Activated naive CD8-positive, alpha-beta T cell treated with anti-CD3 and anti-CD28 coated beads, Interleukin-2, amount 10 ng/mL, durations not matched to agents 7 days and 5 days (primary cell): Measurements from ENCODE around the gene ACTA1. TPM values are rescaled to one million over a fixed set of nuclear protein-coding genes. Genes with fewer than 3 reads are reported as not detected.
A peak's percentile ranks its signal among the peaks of the same experiment; 100 is the strongest.
"Not testable (repeated sequence)": the region's sequence is repeated elsewhere in the genome, so short reads cannot be mapped to it uniquely, and the experiment has no call there.

ENCODE experiments used
- ATAC-seq: fragments of 150-1000 bp; cut with Tn5 transposase; one replicate; pipeline ENCODE4 v1.10.0; 2021; ENCODE audit warnings: low read depth, moderate library complexity
- POLR2A ChIA-PET: fragments of 350-600 bp; sonication (Branson Sonifier 250); formaldehyde crosslinking; loops from one replicate; lab custom pipeline; 2021; ENCODE audit warnings: antibody characterized with exemption; lab: Charles Lee
- DNase-seq: peaks from one replicate; pipeline ENCODE4 v3.0.0; 2021
- H3K27ac Mint-ChIP-seq: one replicate; pipeline ENCODE4 v1.8.0; 2022; ENCODE audit warnings: mild to moderate bottlenecking, mixed read lengths
- H3K27me3 Mint-ChIP-seq: one replicate; pipeline ENCODE4 v1.8.0; 2022; ENCODE audit warnings: mild to moderate bottlenecking, moderate library complexity, mixed read lengths
- H3K36me3 Mint-ChIP-seq: one replicate; pipeline ENCODE4 v1.8.0; 2021; ENCODE audit warnings: mild to moderate bottlenecking, mixed read lengths
- H3K4me1 Mint-ChIP-seq: one replicate; pipeline ENCODE4 v1.8.0; 2021; ENCODE audit warnings: mixed read lengths
- H3K4me3 Mint-ChIP-seq: one replicate; pipeline ENCODE4 v1.8.0; 2022; ENCODE audit warnings: mild to moderate bottlenecking, moderate library complexity, mixed read lengths
- H3K9me3 Mint-ChIP-seq: one replicate; pipeline ENCODE4 v1.8.0; 2021; ENCODE audit warnings: mixed read lengths
- total RNA-seq, 2 experiments: library from RNA; stranded (reverse); gene quantifications; one replicate each; pipeline ENCODE4 v1.2.3, GENCODE V29; 2021

ACTA1 gene
- total RNA-seq = not detected

DNA sequence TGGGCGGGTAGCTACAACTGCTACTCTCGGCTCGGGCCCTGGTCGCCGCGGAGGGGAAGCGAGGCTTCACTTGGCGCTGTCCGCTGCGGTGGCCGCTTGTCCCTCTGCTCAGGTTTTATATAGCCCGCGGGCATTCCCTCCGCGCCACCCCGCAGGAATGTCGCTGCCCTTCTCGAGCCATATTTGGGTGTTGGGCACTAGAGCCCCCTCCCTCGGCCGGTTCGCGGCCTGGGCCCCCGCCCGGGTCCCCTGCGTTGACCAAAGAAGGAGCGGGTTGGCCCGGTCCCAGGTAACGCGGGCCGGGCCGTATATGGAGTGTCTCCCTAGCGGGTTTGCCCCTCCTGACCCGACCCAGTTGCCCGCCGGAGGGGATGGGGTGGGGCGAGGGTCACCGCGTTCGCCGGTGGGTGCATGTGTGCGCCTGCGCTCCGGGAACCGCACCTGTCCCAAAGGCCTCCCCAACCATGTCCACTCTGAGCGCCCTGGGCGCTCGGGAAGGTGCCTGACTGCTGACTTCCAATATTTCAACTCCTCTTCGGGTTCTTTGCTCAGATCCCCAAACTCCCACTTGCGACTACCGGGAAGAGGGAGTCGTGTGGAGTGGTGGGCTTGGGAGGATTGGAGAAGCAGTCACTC, at the start of gene ACTA1:
Gene ACTA1, minus strand, starts transcription at position 90 of the 636 bp plus-strand sequence. CDS start 979 bp downstream, outside the sequence.
- H3K27me3 Mint-ChIP-seq = peaks cover 72% of the 10 kb centered on the region
- no peak within 1 kb of the TSS for H3K27ac Mint-ChIP-seq
- no peak within 1 kb of the TSS for H3K4me3 Mint-ChIP-seq
- H3K9me3 Mint-ChIP-seq = no peaks in the 10 kb centered on the region
- H3K36me3 Mint-ChIP-seq = peaks cover 10% of the 10 kb centered on the region
- peak; percentile 34 for DNase-seq
- ATAC-seq = no peak
- peaks cover 12% of the 10 kb centered on the region for H3K4me1 Mint-ChIP-seq
- POLR2A ChIA-PET = interaction anchor here (1.1 kb wide), 1 partner anchor 15 kb away, joined by 3 read pairs; no protein-coding TSS in a partner anchor

DNA sequence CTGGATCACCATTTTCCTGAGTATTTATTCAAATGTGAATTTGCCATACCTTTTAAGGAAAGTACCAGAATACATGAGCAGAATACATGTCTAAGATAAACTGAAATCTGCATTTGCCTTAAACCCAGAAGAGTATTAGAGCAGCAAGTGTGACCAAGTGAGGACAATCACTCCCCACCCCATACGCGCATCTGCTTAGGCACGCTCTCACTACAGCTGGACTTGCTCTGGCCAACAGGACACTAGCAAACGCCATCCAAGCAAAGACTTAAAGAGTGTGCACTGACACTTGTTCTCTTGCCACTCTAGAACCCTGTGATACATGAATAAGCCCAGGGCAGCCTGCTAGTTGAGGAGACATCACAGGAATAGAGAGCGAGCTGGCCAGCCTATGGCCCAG, 48.6 kb upstream of the ACTA1 start:
- POLR2A ChIA-PET = interaction anchor here (0.6 to 1.7 kb wide), 3 partner anchors 26 to 224 kb away, joined by 3 to 4 read pairs (median 4); partner anchors contain the start of genes NUP133 and RAB4A
- Mint-ChIP-seq H3K4me3 (no peak overlapping the region), H3K27ac (no peak overlapping the region), H3K9me3 (no peaks in the 10 kb centered on the region), H3K36me3 (peaks cover 25% of the 10 kb centered on the region), H3K4me1 (peaks cover 9% of the 10 kb centered on the region), H3K27me3 (no peaks in the 10 kb centered on the region)
- ATAC-seq (no peak), DNase-seq (no peak)

DNA sequence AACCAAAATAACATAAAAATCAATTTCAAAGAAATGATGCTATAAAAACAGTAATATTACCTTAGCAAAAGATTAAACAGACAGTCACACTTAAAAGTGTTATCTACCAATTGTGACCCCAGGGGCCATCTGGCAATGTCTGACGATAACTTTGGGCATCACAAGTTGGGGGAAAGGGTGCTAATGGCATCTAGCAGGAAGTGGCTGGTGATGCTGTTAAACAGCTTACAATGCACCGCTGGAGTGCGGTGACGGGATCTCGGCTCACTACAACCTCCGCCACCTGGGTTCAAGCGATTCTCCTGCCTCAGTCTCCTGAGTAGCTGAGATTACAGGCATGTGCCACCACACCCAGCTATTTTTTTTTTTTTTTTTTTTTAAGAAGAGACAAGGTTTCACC, 46.6 kb upstream of the ACTA1 start:
- DNase-seq = no peak
- Mint-ChIP-seq H3K4me3 (no peak overlapping the region), H3K4me1 (peaks cover 9% of the 10 kb centered on the region), H3K36me3 (peaks cover 18% of the 10 kb centered on the region), H3K27ac (no peak overlapping the region), H3K27me3 (no peaks in the 10 kb centered on the region), H3K9me3 (no peaks in the 10 kb centered on the region)
- POLR2A ChIA-PET = interaction anchor here (0.7 to 1.6 kb wide), 2 partner anchors 28 to 137 kb away, joined by 3 to 4 read pairs; partner anchors contain the start of genes CCSAP and NUP133
- no peak for ATAC-seq

DNA sequence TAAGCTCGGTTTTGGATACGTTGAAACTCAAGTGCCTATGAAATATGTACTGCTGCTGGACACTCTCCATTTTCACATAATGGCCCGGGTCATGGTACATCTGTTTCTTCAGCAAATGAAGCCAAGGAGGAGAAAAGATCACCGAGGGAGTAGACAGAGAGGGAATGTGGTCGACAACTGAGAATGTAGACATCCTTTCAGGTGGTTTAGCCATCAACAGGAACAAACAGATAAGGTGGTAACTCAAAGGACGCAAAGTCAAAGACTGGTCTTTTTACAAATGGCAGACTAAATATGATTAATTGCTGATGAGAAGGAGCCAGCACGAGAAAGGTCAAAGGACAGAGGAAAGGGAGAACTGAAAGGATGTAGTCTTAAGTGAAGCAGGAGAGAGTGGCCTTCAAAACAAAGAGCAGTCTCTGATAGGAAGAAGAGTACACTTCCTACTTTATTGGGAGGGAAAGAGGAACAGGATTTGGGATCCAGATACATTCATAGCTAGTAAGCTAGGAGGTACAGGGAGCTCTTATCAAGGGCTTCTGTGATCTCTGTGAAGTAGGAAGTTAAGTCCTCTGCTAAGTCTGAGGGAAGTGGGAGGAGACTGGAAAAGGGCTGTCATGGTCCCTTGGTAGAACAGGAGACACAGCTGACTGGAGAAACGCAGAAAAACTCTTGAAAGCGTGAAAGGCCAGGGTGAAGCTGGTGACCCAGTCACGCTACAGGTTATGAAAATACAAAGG, 45.9 kb upstream of the ACTA1 start:
- Mint-ChIP-seq H3K27ac (no peak overlapping the region), H3K27me3 (no peaks in the 10 kb centered on the region), H3K9me3 (no peaks in the 10 kb centered on the region), H3K4me1 (peaks cover 9% of the 10 kb centered on the region), H3K36me3 (peaks cover 22% of the 10 kb centered on the region), H3K4me3 (no peak overlapping the region)
- POLR2A ChIA-PET = interaction anchor here (0.7 to 1.6 kb wide), 2 partner anchors 28 to 137 kb away, joined by 3 to 4 read pairs; partner anchors contain the start of genes CCSAP and NUP133
- no peak for DNase-seq
- ATAC-seq = no peak

DNA sequence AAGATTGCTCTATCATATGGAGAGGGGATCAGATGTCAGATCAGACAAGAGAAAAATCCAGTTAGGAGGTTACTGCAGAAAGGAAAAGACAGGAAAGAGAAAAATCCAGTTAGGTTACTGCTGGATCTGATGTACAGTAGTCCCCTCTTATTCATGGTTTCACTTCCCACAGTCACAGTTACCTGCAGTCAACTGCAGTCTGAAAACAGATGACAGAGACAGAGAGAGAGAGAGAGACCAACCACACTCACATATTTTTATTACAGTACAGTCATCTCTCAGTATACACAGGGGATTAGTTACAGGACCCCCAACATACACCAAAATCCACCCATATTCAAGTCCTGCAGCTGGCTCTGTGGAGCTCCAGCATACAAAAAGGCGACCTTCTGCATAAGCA, 45.0 kb upstream of the ACTA1 start:
- no peaks in the 10 kb centered on the region for H3K9me3 Mint-ChIP-seq
- no peak overlapping the region for H3K27ac Mint-ChIP-seq
- no peak overlapping the region for H3K4me3 Mint-ChIP-seq
- H3K36me3 Mint-ChIP-seq = peaks cover 24% of the 10 kb centered on the region
- H3K27me3 Mint-ChIP-seq = no peaks in the 10 kb centered on the region
- H3K4me1 Mint-ChIP-seq = peaks cover 9% of the 10 kb centered on the region
- DNase-seq (no peak), ATAC-seq (no peak)
- POLR2A ChIA-PET = interaction anchor here (1.6 kb wide), 1 partner anchor 29 kb away, joined by 3 read pairs; the partner anchor contains the start of gene NUP133

DNA sequence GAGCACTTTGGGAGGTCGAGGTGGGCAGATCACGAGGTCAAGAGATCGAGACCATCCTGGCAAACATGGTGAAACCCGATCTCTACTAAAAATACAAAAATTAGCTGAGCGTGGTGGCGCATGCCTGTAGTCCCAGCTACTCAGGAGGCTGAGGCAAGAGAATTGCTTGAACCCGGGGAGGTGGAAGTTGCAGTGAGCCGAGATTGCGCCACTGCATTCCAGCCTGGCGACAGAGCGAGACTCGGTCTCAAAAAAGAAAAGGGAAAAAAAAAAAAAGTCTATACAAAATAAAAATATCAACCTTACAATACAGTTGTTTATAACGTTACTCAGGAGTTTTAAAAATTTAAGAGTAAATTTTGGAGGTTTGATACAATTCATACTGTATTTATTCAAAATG, 42.0 kb upstream of the ACTA1 start:
- H3K27ac Mint-ChIP-seq, H3K27me3 Mint-ChIP-seq, H3K9me3 Mint-ChIP-seq, ATAC-seq, DNase-seq, POLR2A ChIA-PET, H3K4me3 Mint-ChIP-seq, H3K4me1 Mint-ChIP-seq: not testable (repeated sequence)
- peaks cover 23% of the 10 kb centered on the region for H3K36me3 Mint-ChIP-seq

DNA sequence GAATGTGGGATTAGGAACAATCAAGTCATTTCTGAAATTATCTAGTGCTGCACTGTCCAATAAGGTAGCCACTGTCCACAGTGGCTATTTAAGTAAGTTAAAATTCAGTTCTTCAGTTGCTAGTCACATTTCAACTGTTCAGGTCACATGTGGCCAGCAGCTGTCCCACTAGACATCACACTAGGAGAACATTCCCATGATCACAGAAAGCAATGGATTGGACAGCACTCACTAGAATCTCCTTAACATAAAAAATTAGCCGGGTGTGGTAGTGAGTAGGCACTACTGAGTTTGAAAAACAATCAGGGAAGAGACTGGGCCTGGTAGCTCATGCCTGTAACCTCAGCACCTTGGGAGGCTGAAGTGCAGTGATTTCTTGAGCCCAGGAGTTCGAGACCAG, 40.6 kb upstream of the ACTA1 start:
- DNase-seq (no peak), ATAC-seq (no peak)
- POLR2A ChIA-PET = no interaction called here
- peaks cover 21% of the 10 kb centered on the region for H3K36me3 Mint-ChIP-seq
- H3K4me1 Mint-ChIP-seq = peaks cover 2% of the 10 kb centered on the region
- H3K4me3 Mint-ChIP-seq = no peak overlapping the region
- H3K27ac Mint-ChIP-seq = no peak overlapping the region
- no peaks in the 10 kb centered on the region for H3K9me3 Mint-ChIP-seq
- H3K27me3 Mint-ChIP-seq = no peaks in the 10 kb centered on the region

DNA sequence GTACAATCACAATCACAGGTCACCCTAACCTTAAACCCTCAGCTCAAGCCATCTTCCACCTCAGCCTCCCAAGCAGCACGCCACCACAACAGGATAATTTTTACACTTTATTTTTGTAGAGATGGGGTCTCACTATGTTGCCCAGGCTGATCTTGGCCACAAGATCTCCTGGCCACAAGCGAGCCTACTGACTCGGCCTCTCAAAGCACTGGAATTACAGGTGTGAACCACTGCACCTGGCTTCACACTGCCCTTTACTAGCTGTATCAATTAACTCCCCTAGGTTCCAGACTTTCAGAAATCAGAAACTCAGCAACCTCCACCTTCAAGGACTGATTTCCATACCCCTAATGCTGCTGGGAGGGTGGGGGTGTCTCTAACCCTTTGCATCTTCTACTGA, 37.3 kb upstream of the ACTA1 start:
- Mint-ChIP-seq H3K27ac (no peak overlapping the region), H3K4me1 (no peaks in the 10 kb centered on the region), H3K9me3 (no peaks in the 10 kb centered on the region), H3K27me3 (no peaks in the 10 kb centered on the region), H3K4me3 (no peak overlapping the region), H3K36me3 (peaks cover 20% of the 10 kb centered on the region)
- ATAC-seq (no peak), DNase-seq (no peak)
- POLR2A ChIA-PET = no interaction called here

DNA sequence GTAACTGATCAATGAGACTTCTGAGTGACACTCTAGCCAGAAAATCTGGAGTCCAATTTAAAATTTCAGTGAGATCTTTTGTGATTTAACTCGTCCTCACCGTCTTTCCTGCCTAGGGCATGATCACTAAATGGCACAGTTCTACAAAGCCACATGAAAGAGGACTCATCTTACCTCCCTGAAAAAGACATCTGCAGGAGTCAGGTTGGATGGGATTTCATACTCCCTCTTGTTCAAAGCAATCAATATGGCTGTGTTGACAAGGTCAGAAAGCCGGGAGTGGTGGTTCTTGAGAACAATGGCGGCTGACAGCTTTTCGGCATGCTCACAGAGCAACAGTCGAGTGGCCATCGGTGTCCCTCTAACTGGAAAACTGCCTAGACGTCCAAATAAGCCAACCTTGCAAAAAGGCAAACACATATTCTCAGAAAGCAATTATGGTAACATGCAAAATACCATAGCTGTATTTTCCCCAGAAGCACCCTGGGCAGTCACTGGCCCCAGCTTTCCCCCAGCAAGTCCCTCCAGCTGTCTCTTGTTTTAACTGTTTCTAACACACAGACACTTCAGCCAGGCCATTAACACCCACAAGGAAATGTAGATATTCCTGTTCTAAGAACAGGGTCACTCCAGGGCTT, 36.6 kb upstream of the ACTA1 start:
- POLR2A ChIA-PET = no interaction called here
- H3K4me1 Mint-ChIP-seq = no peaks in the 10 kb centered on the region
- no peak for ATAC-seq
- H3K27ac Mint-ChIP-seq = no peak overlapping the region
- peaks cover 20% of the 10 kb centered on the region for H3K36me3 Mint-ChIP-seq
- H3K27me3 Mint-ChIP-seq = no peaks in the 10 kb centered on the region
- no peak for DNase-seq
- no peaks in the 10 kb centered on the region for H3K9me3 Mint-ChIP-seq
- no peak overlapping the region for H3K4me3 Mint-ChIP-seq

DNA sequence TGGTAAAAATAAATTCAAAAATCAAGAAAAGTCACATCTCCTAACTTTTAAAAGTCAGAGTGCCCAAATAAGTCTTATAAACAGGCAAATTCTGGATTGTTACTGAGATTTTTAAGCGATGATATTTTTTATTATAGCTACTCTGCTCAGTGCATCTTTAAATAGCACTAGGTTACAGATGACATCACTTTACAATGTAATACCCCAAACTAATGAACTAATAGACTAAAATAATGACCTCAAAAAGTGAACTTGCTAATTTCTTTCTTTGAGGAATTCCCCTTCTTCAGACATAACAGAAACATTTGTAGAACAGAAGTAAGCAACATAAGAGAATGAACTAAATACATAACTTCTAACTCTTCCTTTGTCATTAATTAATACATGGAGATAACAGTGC, 33.0 kb upstream of the ACTA1 start:
- no peaks in the 10 kb centered on the region for H3K4me1 Mint-ChIP-seq
- DNase-seq (no peak), ATAC-seq (no peak)
- H3K27ac Mint-ChIP-seq = no peak overlapping the region
- H3K36me3 Mint-ChIP-seq = peaks cover 32% of the 10 kb centered on the region
- POLR2A ChIA-PET = no interaction called here
- no peaks in the 10 kb centered on the region for H3K9me3 Mint-ChIP-seq
- H3K27me3 Mint-ChIP-seq = no peaks in the 10 kb centered on the region
- no peak overlapping the region for H3K4me3 Mint-ChIP-seq

DNA sequence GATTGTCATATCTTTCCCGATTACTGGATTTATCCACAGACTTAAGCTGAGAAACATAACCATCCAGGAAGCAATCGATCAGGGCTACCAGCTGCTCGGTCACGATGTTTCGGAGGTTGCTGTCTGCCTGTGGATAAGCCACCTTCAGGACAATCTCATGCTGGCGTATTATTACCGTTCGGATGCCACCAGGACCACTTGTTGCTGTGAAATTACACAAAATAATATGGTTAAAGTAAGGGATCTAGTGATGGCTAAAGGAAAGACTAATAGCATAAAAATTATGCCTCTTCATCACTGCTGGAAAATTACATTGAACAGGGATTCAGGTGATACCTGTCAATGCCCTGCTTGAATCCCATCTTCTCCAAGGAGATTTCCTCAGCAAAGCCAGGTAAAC, 30.8 kb upstream of the ACTA1 start:
- Mint-ChIP-seq H3K9me3 (no peaks in the 10 kb centered on the region), H3K27ac (no peak overlapping the region), H3K27me3 (no peaks in the 10 kb centered on the region), H3K4me1 (no peaks in the 10 kb centered on the region), H3K4me3 (no peak overlapping the region), H3K36me3 (peaks cover 35% of the 10 kb centered on the region)
- DNase-seq = no peak
- POLR2A ChIA-PET = no interaction called here
- no peak for ATAC-seq

DNA sequence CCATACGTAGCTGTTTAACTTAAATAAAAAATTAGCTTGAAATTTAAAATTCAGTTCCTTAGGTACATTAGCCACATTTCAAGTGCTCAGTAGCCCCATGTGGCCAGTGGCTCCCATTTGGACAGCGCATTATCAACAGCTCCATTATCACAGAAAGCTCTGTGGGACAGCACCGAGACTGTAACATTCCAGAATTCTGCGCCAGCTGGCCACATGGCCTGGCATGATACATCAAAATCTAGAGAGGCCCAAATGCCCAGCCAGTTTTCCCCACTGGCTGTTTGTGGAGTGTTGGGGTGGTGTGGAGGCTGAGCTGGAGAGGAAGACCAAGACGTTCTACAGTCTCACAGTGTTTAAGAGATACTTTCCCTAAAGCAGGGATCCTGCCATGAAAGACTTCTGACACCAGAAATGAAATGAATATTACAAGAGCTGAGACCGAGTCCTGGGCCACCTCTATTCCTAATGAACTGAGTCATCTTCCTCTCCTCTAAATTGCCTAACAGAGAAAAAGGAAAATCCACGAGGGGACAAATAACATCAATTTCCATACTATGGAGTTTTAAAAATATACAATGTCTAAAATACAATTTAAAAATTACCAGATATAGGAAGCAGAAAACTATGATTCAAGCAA, 27.3 kb upstream of the ACTA1 start:
- H3K27me3 Mint-ChIP-seq = no peaks in the 10 kb centered on the region
- H3K4me1 Mint-ChIP-seq = peaks cover 4% of the 10 kb centered on the region
- ATAC-seq (no peak), DNase-seq (no peak)
- H3K4me3 Mint-ChIP-seq = no peak overlapping the region
- POLR2A ChIA-PET = interaction anchor here (0.6 kb wide), 1 partner anchor 15 kb away, joined by 4 read pairs; no protein-coding TSS in a partner anchor
- no peaks in the 10 kb centered on the region for H3K9me3 Mint-ChIP-seq
- peaks cover 41% of the 10 kb centered on the region for H3K36me3 Mint-ChIP-seq
- H3K27ac Mint-ChIP-seq = no peak overlapping the region

DNA sequence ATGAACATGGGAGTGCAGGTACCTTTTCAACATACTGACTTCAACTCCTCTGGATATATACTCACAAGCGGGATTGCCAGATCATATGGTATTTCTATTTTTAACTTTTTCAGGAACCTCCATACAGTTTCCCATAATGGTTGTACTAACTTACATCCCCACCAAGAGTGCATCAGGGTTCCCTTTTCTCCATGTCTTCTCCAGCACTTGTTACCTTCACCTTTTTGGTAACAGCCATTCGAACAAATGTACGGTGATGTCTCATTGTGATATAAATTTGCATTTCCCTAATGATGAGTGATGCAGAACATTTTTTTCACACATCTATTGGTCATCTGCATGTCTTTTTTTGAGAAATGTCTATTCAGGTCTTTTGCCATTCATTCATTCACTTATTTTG, 25.9 kb upstream of the ACTA1 start:
- Mint-ChIP-seq H3K27me3 (no peaks in the 10 kb centered on the region), H3K4me3 (no peak overlapping the region), H3K27ac (no peak overlapping the region), H3K9me3 (no peaks in the 10 kb centered on the region), H3K4me1 (peaks cover 6% of the 10 kb centered on the region), H3K36me3 (peaks cover 39% of the 10 kb centered on the region)
- ATAC-seq (no peak), DNase-seq (no peak)
- POLR2A ChIA-PET = no interaction called here
